GM23338 (cell line): ENCODE results near the gene LPP. TPM values are rescaled to one million over a fixed set of nuclear protein-coding genes. Genes with fewer than 3 reads are reported as not detected.

Experiments
- ATAC-seq: fragments of 200-7000 bp; cut with Tn5 transposase; 3 replicates; pipeline ENCODE4 v1.9.1; 2020
- DNase-seq: peaks from one replicate; pipeline ENCODE4 v3.0.0-alpha.2; 2015; ENCODE audit warnings: low spot score
- H2AFZ ChIP-seq: fragments of 200-600 bp; sonication (generic); 2 replicates; pipeline ENCODE4 v1.8.0; 2016; ENCODE audit warnings: antibody characterized with exemption, mild to moderate bottlenecking, moderate library complexity
- H3F3A ChIP-seq: fragments of 200-600 bp; sonication (generic); replicated peaks from 2 replicates; pipeline ENCODE4 v1.8.0; 2017; ENCODE audit warnings: antibody characterized with exemption, mixed run types, low read depth
- H3K27ac ChIP-seq: fragments of 200-600 bp; sonication (generic); 2 replicates; pipeline ENCODE4 v1.6.1; 2016; ENCODE audit warnings: low read depth
- H3K27me3 ChIP-seq: fragments of 200-600 bp; sonication (generic); 2 replicates; pipeline ENCODE4 v1.8.0; 2016; ENCODE audit warnings: mild to moderate bottlenecking, mixed run types, moderate library complexity; ENCODE audit not compliant: insufficient read depth
- H3K36me3 ChIP-seq: fragments of 200-600 bp; sonication (generic); 2 replicates; pipeline ENCODE4 v1.8.0; 2016; ENCODE audit warnings: mild to moderate bottlenecking; ENCODE audit not compliant: insufficient read depth
- H3K4me1 ChIP-seq: fragments of 200-600 bp; sonication (generic); 2 replicates; pipeline ENCODE4 v1.8.0; 2016; ENCODE audit warnings: mild to moderate bottlenecking, moderate library complexity; ENCODE audit not compliant: insufficient read depth
- H3K4me2 ChIP-seq: fragments of 200-600 bp; sonication (generic); 2 replicates; pipeline ENCODE4 v1.7.1; 2017; ENCODE audit warnings: mixed run types
- H3K4me3 ChIP-seq: fragments of 200-600 bp; sonication (generic); 2 replicates; pipeline ENCODE4 v1.6.1; 2016; ENCODE audit warnings: mixed run types
- H3K79me2 ChIP-seq: fragments of 200-600 bp; sonication (generic); replicated peaks from 2 replicates; pipeline ENCODE4 v1.8.0; 2017; ENCODE audit warnings: mild to moderate bottlenecking; ENCODE audit not compliant: insufficient read depth
- H3K9me2 ChIP-seq: fragments of 200-600 bp; sonication (generic); 2 replicates; pipeline ENCODE4 v1.8.0; 2017; ENCODE audit not compliant: insufficient read depth
- H4K20me1 ChIP-seq: fragments of 200-600 bp; sonication (generic); replicated peaks from 2 replicates; pipeline ENCODE4 v1.8.0; 2017; ENCODE audit warnings: mild to moderate bottlenecking; ENCODE audit not compliant: insufficient read depth
- H3K27ac Mint-ChIP-seq: 2 replicates; pipeline ENCODE4 v1.8.0; 2020; ENCODE audit warnings: inconsistent platforms, mild to moderate bottlenecking, moderate library complexity, mixed read lengths
- H3K27me3 Mint-ChIP-seq: 3 replicates; pipeline ENCODE4 v1.8.0; 2022; ENCODE audit warnings: low read depth, mild to moderate bottlenecking, moderate library complexity, mixed read lengths, inconsistent platforms; ENCODE audit not compliant: insufficient read depth, poor library complexity
- H3K36me3 Mint-ChIP-seq: 3 replicates; pipeline ENCODE4 v1.8.0; 2021; ENCODE audit warnings: low read depth, mild to moderate bottlenecking, inconsistent platforms, moderate library complexity, mixed read lengths
- H3K4me1 Mint-ChIP-seq: 3 replicates; pipeline ENCODE4 v1.8.0; 2020; ENCODE audit warnings: mild to moderate bottlenecking, inconsistent platforms, mixed read lengths
- H3K4me3 Mint-ChIP-seq: 3 replicates; pipeline ENCODE4 v1.8.0; 2021; ENCODE audit warnings: moderate library complexity, mild to moderate bottlenecking, inconsistent platforms, mixed read lengths
- H3K9me3 Mint-ChIP-seq: 3 replicates; pipeline ENCODE4 v1.8.0; 2020; ENCODE audit warnings: moderate library complexity, mild to moderate bottlenecking, inconsistent platforms, mixed read lengths
- CREB1 ChIP-seq: fragments of 250-450 bp; sonication (Bioruptor Pico); IDR thresholded peaks from 2 replicates; pipeline ENCODE4 v1.5.0; 2020; ENCODE audit warnings: low read depth, mild to moderate bottlenecking, moderate library complexity
- ETS1 ChIP-seq: IDR thresholded peaks from 2 replicates; pipeline ENCODE4 v1.6.1; 2016; ENCODE audit warnings: antibody characterized with exemption
- EZH2phosphoT487 ChIP-seq: fragments of 200-600 bp; sonication (generic); IDR thresholded peaks from one replicate; pipeline ENCODE4 v1.8.1; 2018; ENCODE audit warnings: antibody characterized with exemption; ENCODE audit not compliant: unreplicated experiment
- REST ChIP-seq: IDR thresholded peaks from one replicate; pipeline ENCODE4 v1.6.1; 2018; ENCODE audit warnings: antibody characterized with exemption; ENCODE audit not compliant: unreplicated experiment
- STAT1 ChIP-seq: IDR thresholded peaks from one replicate; pipeline ENCODE4 v1.6.1; 2016; ENCODE audit warnings: antibody characterized with exemption; ENCODE audit not compliant: unreplicated experiment
- ZNF331 ChIP-seq: fragments of 250-450 bp; sonication (Bioruptor Pico); IDR thresholded peaks from 2 replicates; pipeline ENCODE4 v1.5.0; 2020; ENCODE audit warnings: low read depth, mild to moderate bottlenecking, moderate library complexity
- polyA plus RNA-seq: library from polyadenylated mRNA; unstranded; fragments of >200 nt; fragmentation: Nextera tagmentation; extraction: Ambion mirVana; gene quantifications from 2 replicates; pipeline ENCODE4 v1.2.1, GENCODE V29; 2016
- total RNA-seq: library from RNA; depleted of rRNA; stranded (reverse); fragments of >200 nt; shearing (Covaris generic); gene quantifications from 2 replicates; pipeline ENCODE4 v1.2.3, GENCODE V29; 2014
- TF ChIP-seq, protein P1 (sequence below): fragments of 250-450 bp; sonication (Bioruptor Pico); IDR thresholded peaks from 2 replicates; pipeline ENCODE4 v1.5.0; 2020; ENCODE audit warnings: mild to moderate bottlenecking, moderate library complexity

LPP gene
- total and polyA plus RNA-seq, 2 experiments from 2014 or later: 23.0 to 35.2 TPM

GRCh38 chr3:188491276-188491687 is 337.3 kb downstream of the LPP start:
- ATAC-seq (no peak), DNase-seq (no peak)
- Mint-ChIP-seq H3K27me3 (no peaks in the 10 kb centered on the region), H3K36me3 (no peaks in the 10 kb centered on the region; the same call in 2 of the 3 replicates), H3K4me1 (peaks cover 5% of the 10 kb centered on the region), H3K4me3 (no peak overlapping the region), H3K9me3 (no peaks in the 10 kb centered on the region), H3K27ac (no peak overlapping the region)
- Histone ChIP-seq H4K20me1 (no peaks in the 10 kb centered on the region), H3F3A (no peaks in the 10 kb centered on the region), H3K4me3 (no peak overlapping the region), H3K4me1 (no peaks in the 10 kb centered on the region), H3K36me3 (no peaks in the 10 kb centered on the region), H3K9me2 (no peaks in the 10 kb centered on the region), H3K79me2 (no peaks in the 10 kb centered on the region), H2AFZ (no peak overlapping the region), H3K27ac (no peak overlapping the region), H3K27me3 (no peaks in the 10 kb centered on the region), H3K4me2 (no peak overlapping the region)
- TF ChIP-seq EZH2phosphoT487 (no peak), ETS1 (no peak), REST (no peak), CREB1 (no peak), ZNF331 (CRISPR knock-in tag) (no peak), STAT1 (no peak)
- TF ChIP-seq, protein P1, sequence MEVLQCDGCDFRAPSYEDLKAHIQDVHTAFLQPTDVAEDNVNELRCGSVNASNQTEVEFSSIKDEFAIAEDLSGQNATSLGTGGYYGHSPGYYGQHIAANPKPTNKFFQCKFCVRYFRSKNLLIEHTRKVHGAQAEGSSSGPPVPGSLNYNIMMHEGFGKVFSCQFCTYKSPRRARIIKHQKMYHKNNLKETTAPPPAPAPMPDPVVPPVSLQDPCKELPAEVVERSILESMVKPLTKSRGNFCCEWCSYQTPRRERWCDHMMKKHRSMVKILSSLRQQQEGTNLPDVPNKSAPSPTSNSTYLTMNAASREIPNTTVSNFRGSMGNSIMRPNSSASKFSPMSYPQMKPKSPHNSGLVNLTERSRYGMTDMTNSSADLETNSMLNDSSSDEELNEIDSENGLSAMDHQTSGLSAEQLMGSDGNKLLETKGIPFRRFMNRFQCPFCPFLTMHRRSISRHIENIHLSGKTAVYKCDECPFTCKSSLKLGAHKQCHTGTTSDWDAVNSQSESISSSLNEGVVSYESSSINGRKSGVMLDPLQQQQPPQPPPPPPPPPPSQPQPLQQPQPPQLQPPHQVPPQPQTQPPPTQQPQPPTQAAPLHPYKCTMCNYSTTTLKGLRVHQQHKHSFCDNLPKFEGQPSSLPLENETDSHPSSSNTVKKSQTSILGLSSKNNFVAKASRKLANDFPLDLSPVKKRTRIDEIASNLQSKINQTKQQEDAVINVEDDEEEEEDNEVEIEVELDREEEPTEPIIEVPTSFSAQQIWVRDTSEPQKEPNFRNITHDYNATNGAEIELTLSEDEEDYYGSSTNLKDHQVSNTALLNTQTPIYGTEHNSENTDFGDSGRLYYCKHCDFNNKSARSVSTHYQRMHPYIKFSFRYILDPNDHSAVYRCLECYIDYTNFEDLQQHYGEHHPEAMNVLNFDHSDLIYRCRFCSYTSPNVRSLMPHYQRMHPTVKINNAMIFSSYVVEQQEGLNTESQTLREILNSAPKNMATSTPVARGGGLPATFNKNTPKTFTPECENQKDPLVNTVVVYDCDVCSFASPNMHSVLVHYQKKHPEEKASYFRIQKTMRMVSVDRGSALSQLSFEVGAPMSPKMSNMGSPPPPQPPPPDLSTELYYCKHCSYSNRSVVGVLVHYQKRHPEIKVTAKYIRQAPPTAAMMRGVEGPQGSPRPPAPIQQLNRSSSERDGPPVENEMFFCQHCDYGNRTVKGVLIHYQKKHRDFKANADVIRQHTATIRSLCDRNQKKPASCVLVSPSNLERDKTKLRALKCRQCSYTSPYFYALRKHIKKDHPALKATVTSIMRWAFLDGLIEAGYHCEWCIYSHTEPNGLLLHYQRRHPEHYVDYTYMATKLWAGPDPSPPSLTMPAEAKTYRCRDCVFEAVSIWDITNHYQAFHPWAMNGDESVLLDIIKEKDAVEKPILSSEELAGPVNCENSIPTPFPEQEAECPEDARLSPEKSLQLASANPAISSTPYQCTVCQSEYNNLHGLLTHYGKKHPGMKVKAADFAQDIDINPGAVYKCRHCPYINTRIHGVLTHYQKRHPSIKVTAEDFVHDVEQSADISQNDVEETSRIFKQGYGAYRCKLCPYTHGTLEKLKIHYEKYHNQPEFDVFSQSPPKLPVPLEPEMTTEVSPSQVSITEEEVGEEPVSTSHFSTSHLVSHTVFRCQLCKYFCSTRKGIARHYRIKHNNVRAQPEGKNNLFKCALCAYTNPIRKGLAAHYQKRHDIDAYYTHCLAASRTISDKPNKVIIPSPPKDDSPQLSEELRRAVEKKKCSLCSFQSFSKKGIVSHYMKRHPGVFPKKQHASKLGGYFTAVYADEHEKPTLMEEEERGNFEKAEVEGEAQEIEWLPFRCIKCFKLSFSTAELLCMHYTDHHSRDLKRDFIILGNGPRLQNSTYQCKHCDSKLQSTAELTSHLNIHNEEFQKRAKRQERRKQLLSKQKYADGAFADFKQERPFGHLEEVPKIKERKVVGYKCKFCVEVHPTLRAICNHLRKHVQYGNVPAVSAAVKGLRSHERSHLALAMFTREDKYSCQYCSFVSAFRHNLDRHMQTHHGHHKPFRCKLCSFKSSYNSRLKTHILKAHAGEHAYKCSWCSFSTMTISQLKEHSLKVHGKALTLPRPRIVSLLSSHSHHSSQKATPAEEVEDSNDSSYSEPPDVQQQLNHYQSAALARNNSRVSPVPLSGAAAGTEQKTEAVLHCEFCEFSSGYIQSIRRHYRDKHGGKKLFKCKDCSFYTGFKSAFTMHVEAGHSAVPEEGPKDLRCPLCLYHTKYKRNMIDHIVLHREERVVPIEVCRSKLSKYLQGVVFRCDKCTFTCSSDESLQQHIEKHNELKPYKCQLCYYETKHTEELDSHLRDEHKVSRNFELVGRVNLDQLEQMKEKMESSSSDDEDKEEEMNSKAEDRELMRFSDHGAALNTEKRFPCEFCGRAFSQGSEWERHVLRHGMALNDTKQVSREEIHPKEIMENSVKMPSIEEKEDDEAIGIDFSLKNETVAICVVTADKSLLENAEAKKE (CRISPR knock-in tag): no peak
